Thyroid gland (tissue), 4 donors: Measurements from ENCODE around the gene VAPA.

Source experiments
- CTCF ChIP-seq, 6 experiments: fragments of 200-600 bp in 3 of 6; fragments of 450-650 bp in 3 of 6; sonication (generic) in 3 of 6; IDR thresholded peaks; one replicate each; pipeline ENCODE4 v1.5.1; 2016 to 2019; ENCODE audit warnings: antibody characterized with exemption in 6 of 6, mild to moderate bottlenecking in 2 of 6, inconsistent platforms in 1 of 6, moderate library complexity in 1 of 6
- POLR2A ChIP-seq, 2 donors: fragments of 450-650 bp; IDR thresholded peaks; one replicate each; pipeline ENCODE4 v1.6.1; 2017; ENCODE audit warnings: antibody characterized with exemption in 2 of 2, mild to moderate bottlenecking in 2 of 2, moderate library complexity in 1 of 2

- no peak for TF ChIP-seq CTCF (IDR thresholded peaks at IDR 0.05)
- TF ChIP-seq POLR2A (IDR thresholded peaks at IDR 0.05), result no peak
Observed at GRCh38 chr18:9994701-9995235, 81.0 kb downstream of the VAPA start.
